ENCODE results near the gene EIF4B.
A peak's percentile ranks its signal among the peaks of the same experiment; 100 is the strongest.

EIF4B gene

DNA sequence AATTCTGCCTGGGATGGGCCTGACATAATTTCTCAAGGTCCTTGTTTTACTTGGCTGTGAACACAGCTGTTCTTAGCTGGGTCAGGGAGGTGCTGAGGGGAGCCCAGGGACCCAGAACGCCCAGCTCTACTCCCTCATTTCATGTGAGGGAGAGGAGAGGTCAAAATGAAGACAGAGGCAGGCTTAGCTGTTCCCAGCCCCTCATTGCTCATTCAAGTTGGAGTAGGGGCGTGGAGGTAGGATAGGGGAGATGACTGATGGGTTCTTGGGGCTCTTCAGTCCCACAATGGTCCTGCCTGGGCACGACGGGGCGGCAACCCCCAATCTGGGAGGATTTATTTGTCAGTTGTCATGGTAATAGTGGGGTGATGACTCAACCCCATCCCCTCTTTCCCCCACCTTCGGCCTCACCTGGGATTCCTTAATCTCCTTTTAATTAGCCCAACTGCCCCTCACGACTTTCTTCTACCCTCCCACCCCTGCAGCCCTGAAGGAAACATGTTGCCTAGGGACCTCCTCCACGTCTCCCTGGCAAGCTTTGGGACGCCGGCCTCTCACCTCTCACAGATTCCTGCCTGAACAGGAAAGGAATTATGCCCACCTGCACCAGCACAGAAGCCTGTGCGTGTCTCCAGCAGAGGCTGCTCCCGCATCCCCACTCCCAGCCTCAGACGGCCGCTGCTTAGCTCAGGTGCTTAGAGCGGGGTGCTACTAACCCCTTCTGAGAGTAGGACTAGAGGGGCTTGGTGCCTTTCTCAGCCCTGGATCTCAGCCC is 62.7 kb downstream of the EIF4B start:
- no peak overlapping the region for H3K27ac ChIP-seq (ENCODE audit: low read depth in 2 of 2, low read length in 2 of 2)
- peaks cover 4 to 15% of the 10 kb centered on the region in 2 donors for H3K4me1 ChIP-seq (ENCODE audit: control insufficient read depth in 2 of 2, insufficient read depth in 2 of 2, low read length in 2 of 2)
- no peaks in the 10 kb centered on the region for H3K9me3 ChIP-seq (ENCODE audit: control insufficient read depth in 2 of 2, low read length in 2 of 2)
- peaks cover 31 to 57% of the 10 kb centered on the region in 2 donors for H3K36me3 ChIP-seq (ENCODE audit: control insufficient read depth in 2 of 2, insufficient read depth in 2 of 2, low read length in 2 of 2)
- H3K4me3 ChIP-seq (ENCODE audit: low read length in 2 of 2), result no peak overlapping the region
- no peaks in the 10 kb centered on the region for H3K27me3 ChIP-seq (ENCODE audit: control insufficient read depth in 2 of 2, insufficient read depth in 2 of 2, low read length in 2 of 2)
- H3K9ac ChIP-seq (ENCODE audit: low read depth in 1 of 2, low read length in 2 of 2), result no peak overlapping the region

DNA sequence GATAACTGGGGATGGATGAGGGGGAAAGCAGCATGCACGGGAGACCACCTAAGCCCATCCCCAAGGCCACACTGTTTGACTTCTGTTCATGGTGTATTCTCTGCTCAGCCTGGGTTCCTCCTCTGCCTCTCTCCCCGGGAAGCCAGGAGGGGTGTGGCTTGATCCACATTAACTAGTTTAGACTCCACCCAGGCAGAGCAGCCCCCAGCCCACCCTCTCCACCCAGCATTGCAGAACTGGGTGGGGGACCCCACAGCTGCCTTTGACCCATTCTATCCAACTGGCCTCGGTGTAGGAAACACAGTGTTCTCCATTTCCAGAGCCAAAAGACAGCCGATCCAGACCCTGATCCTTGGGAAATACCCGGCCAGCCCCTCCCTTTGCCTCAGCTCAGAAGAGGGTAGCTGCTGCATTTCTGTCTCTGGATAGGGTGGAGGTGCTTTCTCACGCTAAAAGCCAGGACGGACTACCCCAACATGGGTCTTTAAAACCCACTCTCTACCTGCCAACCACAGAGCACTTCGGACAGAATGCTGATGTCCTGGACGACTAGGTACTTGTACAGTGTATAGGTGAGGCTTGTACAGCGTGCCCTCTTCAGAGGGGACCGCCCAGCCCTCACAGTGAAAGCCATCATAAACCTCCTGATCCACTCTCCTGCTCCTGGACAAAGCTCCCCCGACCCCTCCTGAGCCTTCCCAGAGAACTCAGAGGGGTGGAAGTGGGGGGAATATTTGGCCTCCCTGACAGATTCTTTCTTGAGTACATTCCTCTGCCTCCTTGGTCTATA is 63.6 kb downstream of the EIF4B start:
- no peak overlapping the region for H3K4me3 ChIP-seq (ENCODE audit: low read length in 2 of 2)

DNA sequence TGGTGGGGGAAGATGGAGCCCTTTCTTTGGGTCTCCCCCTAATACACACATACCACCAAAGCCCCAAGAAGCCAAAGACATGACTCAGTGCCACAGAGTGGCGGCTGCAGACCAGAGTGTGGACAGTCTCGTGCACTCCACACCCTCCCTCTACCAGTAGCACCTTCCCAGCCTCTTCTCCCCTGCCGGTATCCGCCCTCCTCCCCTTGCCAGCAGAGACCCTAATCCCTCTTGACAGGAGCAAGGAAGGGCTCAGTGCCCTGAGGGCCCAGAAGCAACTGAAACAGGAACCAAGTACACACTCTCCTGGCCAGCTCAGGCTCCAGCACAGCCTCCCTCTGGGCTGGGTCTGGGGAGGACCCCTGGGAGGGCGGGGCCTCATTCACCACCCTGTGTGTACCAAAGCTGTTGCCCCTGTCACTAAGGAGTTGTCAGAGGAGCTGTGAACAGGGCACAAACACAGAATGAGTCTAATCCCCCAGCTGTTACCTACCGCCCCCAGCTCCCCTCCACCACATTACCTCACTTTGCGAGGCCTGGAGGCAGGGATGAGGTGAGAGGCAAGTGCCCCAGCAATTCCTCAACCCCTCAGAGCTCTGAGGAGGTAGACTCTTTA is 64.7 kb downstream of the EIF4B start:
- Histone ChIP-seq H3K36me3 (ENCODE audit: control insufficient read depth in 2 of 2, insufficient read depth in 2 of 2, low read length in 2 of 2) (peaks cover 42 to 60% of the 10 kb centered on the region in 2 donors), H3K9me3 (ENCODE audit: control insufficient read depth in 2 of 2, low read length in 2 of 2) (no peaks in the 10 kb centered on the region), H3K27ac (ENCODE audit: low read depth in 2 of 2, low read length in 2 of 2) (peak overlapping the region; percentile 20 to 46), H3K9ac (ENCODE audit: low read depth in 1 of 2, low read length in 2 of 2) (no peak overlapping the region), H3K4me1 (ENCODE audit: control insufficient read depth in 2 of 2, insufficient read depth in 2 of 2, low read length in 2 of 2) (peaks cover 4 to 15% of the 10 kb centered on the region in 2 donors), H3K27me3 (ENCODE audit: control insufficient read depth in 2 of 2, insufficient read depth in 2 of 2, low read length in 2 of 2) (no peaks in the 10 kb centered on the region), H3K4me3 (ENCODE audit: low read length in 2 of 2) (no peak overlapping the region)

More for the DNA sequence above, 63.6 kb downstream of the EIF4B start:
- Histone ChIP-seq H3K9me3 (ENCODE audit: control insufficient read depth in 2 of 2, low read length in 2 of 2) (no peaks in the 10 kb centered on the region), H3K9ac (ENCODE audit: low read depth in 1 of 2, low read length in 2 of 2) (no peak overlapping the region), H3K27ac (ENCODE audit: low read depth in 2 of 2, low read length in 2 of 2) (peak overlapping the region in 1 of 2 donors; percentile 23), H3K4me1 (ENCODE audit: control insufficient read depth in 2 of 2, insufficient read depth in 2 of 2, low read length in 2 of 2) (peaks cover 4 to 15% of the 10 kb centered on the region in 2 donors), H3K27me3 (ENCODE audit: control insufficient read depth in 2 of 2, insufficient read depth in 2 of 2, low read length in 2 of 2) (no peaks in the 10 kb centered on the region), H3K36me3 (ENCODE audit: control insufficient read depth in 2 of 2, insufficient read depth in 2 of 2, low read length in 2 of 2) (peaks cover 34 to 59% of the 10 kb centered on the region in 2 donors)

DNA sequence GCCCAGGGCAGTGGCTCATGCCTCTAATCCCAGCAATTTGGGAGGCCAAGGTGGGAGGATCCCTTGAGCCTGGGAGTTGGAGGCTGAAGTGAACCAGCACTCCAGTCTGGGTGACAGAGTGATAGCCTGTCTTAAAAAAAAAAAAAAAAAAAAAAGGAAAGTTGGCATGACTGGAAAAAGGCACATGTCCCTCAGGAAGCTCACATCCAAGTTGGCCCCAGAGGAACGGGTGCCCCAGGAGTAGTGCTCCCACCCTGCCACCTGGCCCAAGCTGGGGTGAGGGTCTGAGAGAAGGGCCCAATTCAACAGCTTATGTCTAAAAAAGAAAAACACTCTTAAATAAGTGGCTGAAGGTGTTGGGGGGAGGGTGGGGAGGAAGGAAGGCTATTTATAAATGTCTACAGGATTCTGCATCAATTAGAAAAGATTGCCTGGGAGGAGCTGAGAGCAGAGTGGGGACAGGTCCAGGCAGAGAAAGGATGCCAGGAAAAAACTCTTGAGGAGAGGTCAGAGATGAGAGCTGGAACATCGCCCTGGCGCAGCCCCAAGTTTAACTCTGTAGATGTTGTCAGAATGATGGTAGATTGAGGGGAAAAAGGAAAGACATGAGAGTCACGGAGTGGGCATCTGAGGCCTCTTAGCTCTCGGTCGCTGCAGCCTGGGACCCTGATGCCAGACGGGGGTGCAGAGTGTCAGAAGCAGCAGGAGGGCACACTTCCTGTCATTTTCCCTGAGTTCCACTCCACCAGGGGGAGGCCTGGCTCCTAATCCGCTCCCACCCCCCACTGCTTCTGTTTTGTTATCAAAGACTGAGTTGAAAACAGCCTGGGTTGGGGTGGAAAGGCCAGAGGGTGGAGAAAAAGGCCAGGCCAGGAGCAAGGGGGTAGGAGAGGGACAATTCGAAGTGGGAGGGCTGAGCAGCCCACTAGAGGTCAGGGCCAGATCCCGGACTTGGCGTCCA is 65.6 kb downstream of the EIF4B start:
- H3K9me3 ChIP-seq (ENCODE audit: control insufficient read depth in 2 of 2, low read length in 2 of 2), result no peaks in the 10 kb centered on the region
- no peak overlapping the region for H3K4me3 ChIP-seq (ENCODE audit: low read length in 2 of 2)
- H3K27ac ChIP-seq (ENCODE audit: low read depth in 2 of 2, low read length in 2 of 2), result peak overlapping the region; percentile 57 to 61
- H3K9ac ChIP-seq (ENCODE audit: low read depth in 1 of 2, low read length in 2 of 2), result no peak overlapping the region
- H3K36me3 ChIP-seq (ENCODE audit: control insufficient read depth in 2 of 2, insufficient read depth in 2 of 2, low read length in 2 of 2), result peaks cover 47 to 63% of the 10 kb centered on the region in 2 donors
- peaks cover 4 to 15% of the 10 kb centered on the region in 2 donors for H3K4me1 ChIP-seq (ENCODE audit: control insufficient read depth in 2 of 2, insufficient read depth in 2 of 2, low read length in 2 of 2)
- no peaks in the 10 kb centered on the region for H3K27me3 ChIP-seq (ENCODE audit: control insufficient read depth in 2 of 2, insufficient read depth in 2 of 2, low read length in 2 of 2)

DNA sequence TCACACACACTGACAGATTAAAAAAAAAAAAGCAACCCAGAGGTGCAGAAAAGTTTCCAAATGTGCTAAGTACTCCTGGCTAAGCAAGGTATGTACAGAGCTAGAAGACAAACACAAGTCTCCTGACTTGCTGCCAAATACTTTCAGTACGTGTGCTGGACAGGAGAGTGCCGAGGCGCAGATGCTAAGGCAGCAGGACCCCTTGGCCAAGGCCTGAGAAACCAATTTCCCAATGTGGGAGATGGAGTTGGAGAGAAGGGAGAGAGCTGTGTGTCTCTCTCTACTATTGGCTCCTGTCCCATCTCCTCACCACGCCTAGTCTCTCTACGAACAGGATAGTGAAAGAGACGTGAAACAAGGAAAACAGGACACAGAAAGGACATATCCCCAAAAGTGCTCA is 67.6 kb downstream of the EIF4B start:
- Histone ChIP-seq H3K4me3 (ENCODE audit: low read length in 2 of 2) (no peak overlapping the region), H3K27ac (ENCODE audit: low read depth in 2 of 2, low read length in 2 of 2) (no peak overlapping the region), H3K9ac (ENCODE audit: low read depth in 1 of 2, low read length in 2 of 2) (no peak overlapping the region)

DNA sequence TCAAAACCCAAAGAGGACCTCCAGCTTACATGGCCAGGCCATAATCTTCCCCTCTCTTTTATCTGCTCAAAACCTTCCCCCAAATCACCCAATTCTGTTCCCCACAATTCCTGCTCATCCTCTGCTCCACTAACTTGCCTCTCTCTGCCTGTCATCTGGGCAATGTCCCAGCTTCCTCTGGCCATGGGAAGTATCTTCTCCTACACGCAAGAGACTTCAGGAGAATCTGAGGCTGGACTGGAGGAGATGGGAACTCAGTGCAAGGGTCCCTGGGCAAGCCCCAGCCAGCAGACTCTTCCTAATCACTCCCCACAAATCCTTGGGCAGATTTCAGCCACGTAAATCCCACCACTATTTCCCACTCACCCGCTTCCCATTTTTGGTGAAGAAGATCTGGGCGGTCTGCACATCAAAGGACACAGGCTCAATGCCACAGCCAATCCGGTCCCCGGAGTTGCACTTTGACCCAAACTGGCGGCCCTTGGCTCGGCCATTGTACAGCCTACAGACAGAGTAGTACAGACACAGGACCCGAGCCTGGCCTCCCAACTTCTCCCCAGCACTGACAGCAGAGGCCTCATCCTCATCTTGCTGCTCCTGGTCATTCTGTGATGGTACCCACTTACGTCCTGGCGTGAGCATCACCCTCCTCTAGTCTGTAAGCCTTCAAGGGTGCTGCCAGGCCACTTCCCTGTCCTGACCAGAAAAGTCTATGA is 68.2 kb downstream of the EIF4B start:
- no peaks in the 10 kb centered on the region for H3K27me3 ChIP-seq (ENCODE audit: control insufficient read depth in 2 of 2, insufficient read depth in 2 of 2, low read length in 2 of 2)
- H3K9me3 ChIP-seq (ENCODE audit: control insufficient read depth in 2 of 2, low read length in 2 of 2), result no peaks in the 10 kb centered on the region
- peaks cover 36 to 50% of the 10 kb centered on the region in 2 donors for H3K36me3 ChIP-seq (ENCODE audit: control insufficient read depth in 2 of 2, insufficient read depth in 2 of 2, low read length in 2 of 2)
- H3K4me3 ChIP-seq (ENCODE audit: low read length in 2 of 2), result no peak overlapping the region
- no peak overlapping the region for H3K9ac ChIP-seq (ENCODE audit: low read depth in 1 of 2, low read length in 2 of 2)
- H3K27ac ChIP-seq (ENCODE audit: low read depth in 2 of 2, low read length in 2 of 2), result no peak overlapping the region
- H3K4me1 ChIP-seq (ENCODE audit: control insufficient read depth in 2 of 2, insufficient read depth in 2 of 2, low read length in 2 of 2), result peaks cover 10 to 19% of the 10 kb centered on the region in 2 donors

More for the DNA sequence above, 67.6 kb downstream of the EIF4B start:
- no peaks in the 10 kb centered on the region for H3K27me3 ChIP-seq (ENCODE audit: control insufficient read depth in 2 of 2, insufficient read depth in 2 of 2, low read length in 2 of 2)
- peaks cover 38 to 50% of the 10 kb centered on the region in 2 donors for H3K36me3 ChIP-seq (ENCODE audit: control insufficient read depth in 2 of 2, insufficient read depth in 2 of 2, low read length in 2 of 2)
- peaks cover 10 to 19% of the 10 kb centered on the region in 2 donors for H3K4me1 ChIP-seq (ENCODE audit: control insufficient read depth in 2 of 2, insufficient read depth in 2 of 2, low read length in 2 of 2)
- no peaks in the 10 kb centered on the region for H3K9me3 ChIP-seq (ENCODE audit: control insufficient read depth in 2 of 2, low read length in 2 of 2)

DNA sequence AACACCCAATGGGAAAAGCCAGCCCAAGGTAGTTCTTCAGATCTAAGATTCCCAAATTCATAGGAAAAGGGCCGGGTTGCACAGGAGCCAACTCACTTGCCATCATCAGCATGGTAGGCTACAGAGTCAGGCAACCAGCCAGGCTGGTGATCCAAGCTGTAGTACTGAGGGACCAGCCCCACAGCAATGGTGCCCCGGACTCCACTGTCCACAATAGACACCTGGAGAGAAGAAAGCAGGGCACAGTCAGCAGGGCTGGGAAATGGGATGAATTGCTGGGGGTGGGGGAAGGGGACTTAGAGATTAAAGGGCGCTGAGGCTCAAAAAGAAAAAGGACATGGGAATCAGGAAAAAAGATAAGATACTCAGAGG is 68.7 kb downstream of the EIF4B start:
- Histone ChIP-seq H3K4me3 (ENCODE audit: low read length in 2 of 2) (no peak overlapping the region), H3K4me1 (ENCODE audit: control insufficient read depth in 2 of 2, insufficient read depth in 2 of 2, low read length in 2 of 2) (peaks cover 8 to 23% of the 10 kb centered on the region in 2 donors), H3K36me3 (ENCODE audit: control insufficient read depth in 2 of 2, insufficient read depth in 2 of 2, low read length in 2 of 2) (peaks cover 33 to 47% of the 10 kb centered on the region in 2 donors), H3K9ac (ENCODE audit: low read depth in 1 of 2, low read length in 2 of 2) (no peak overlapping the region), H3K27ac (ENCODE audit: low read depth in 2 of 2, low read length in 2 of 2) (no peak overlapping the region), H3K9me3 (ENCODE audit: control insufficient read depth in 2 of 2, low read length in 2 of 2) (no peaks in the 10 kb centered on the region), H3K27me3 (ENCODE audit: control insufficient read depth in 2 of 2, insufficient read depth in 2 of 2, low read length in 2 of 2) (no peaks in the 10 kb centered on the region)

DNA sequence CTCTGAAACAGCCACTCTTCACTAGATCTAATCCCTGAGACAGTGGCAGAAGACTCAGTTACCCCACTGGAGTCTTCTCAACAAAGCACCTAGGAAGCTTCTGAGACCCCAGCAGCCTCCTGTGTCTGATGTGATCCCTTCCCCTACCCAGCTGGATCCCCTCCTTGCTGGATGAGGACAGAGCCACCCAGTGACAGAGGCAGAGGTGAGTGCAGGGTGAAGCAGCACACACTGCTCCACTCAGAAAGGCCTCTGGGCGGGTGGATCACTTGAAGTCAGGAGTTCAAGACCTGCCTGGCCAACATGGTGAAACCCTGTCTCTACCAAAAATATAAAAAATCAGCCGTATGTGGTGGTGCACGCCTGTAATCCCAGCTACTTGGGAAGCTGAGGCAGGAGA is 70.2 kb downstream of the EIF4B start:
- no peaks in the 10 kb centered on the region for H3K27me3 ChIP-seq (ENCODE audit: control insufficient read depth in 2 of 2, insufficient read depth in 2 of 2, low read length in 2 of 2)
- peaks cover 7 to 16% of the 10 kb centered on the region in 2 donors for H3K4me1 ChIP-seq (ENCODE audit: control insufficient read depth in 2 of 2, insufficient read depth in 2 of 2, low read length in 2 of 2)
- no peak overlapping the region for H3K27ac ChIP-seq (ENCODE audit: low read depth in 2 of 2, low read length in 2 of 2)
- H3K4me3 ChIP-seq (ENCODE audit: low read length in 2 of 2), result no peak overlapping the region
- no peak overlapping the region for H3K9ac ChIP-seq (ENCODE audit: low read depth in 1 of 2, low read length in 2 of 2)
- no peaks in the 10 kb centered on the region for H3K9me3 ChIP-seq (ENCODE audit: control insufficient read depth in 2 of 2, low read length in 2 of 2)
- H3K36me3 ChIP-seq (ENCODE audit: control insufficient read depth in 2 of 2, insufficient read depth in 2 of 2, low read length in 2 of 2), result peaks cover 24 to 34% of the 10 kb centered on the region in 2 donors

DNA sequence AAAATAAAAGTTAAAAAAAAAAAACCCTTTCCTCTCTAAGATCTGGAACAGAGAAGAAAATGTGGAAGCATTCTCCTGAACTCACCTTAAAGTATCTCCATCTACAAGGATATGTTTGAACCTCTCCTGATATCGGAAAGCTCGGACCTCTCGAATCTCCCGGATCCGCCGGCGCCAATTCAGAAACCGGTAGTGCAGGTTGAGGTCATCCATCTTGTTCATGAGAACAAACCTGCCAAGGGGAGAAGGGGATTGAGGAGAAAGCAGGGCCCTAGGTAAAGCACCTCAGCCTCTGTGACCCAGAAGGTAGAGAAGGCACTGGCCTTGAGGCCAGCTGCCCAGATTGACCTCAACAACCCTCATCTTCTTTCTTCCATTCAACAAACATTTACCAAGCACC is 70.8 kb downstream of the EIF4B start:
- no peak overlapping the region for H3K4me3 ChIP-seq (ENCODE audit: low read length in 2 of 2)
- H3K9ac ChIP-seq (ENCODE audit: low read depth in 1 of 2, low read length in 2 of 2), result no peak overlapping the region
- H3K27me3 ChIP-seq (ENCODE audit: control insufficient read depth in 2 of 2, insufficient read depth in 2 of 2, low read length in 2 of 2), result no peaks in the 10 kb centered on the region
- H3K27ac ChIP-seq (ENCODE audit: low read depth in 2 of 2, low read length in 2 of 2), result no peak overlapping the region
- peaks cover 22 to 32% of the 10 kb centered on the region in 2 donors for H3K36me3 ChIP-seq (ENCODE audit: control insufficient read depth in 2 of 2, insufficient read depth in 2 of 2, low read length in 2 of 2)
- H3K4me1 ChIP-seq (ENCODE audit: control insufficient read depth in 2 of 2, insufficient read depth in 2 of 2, low read length in 2 of 2), result peaks cover 7 to 13% of the 10 kb centered on the region in 2 donors
- no peaks in the 10 kb centered on the region for H3K9me3 ChIP-seq (ENCODE audit: control insufficient read depth in 2 of 2, low read length in 2 of 2)

Measured in mucosa of rectum (tissue), 2 donors.